A549 (cell line): Measurements from ENCODE around the gene PPM1M. TPM values are rescaled to one million over a fixed set of nuclear protein-coding genes. Genes with fewer than 3 reads are reported as not detected.

Experiments used
- ATAC-seq, 2 experiments: fragments of 200-7000 bp in 1 of 2; fragments of >200 bp in 1 of 2; cut with Nextera tagmentation in 1 of 2; cut with Tn5 transposase in 1 of 2; 3 replicates each; pipeline versions ENCODE4 v1.8.0 to v1.9.1; 2018 to 2020; ENCODE audit warnings: mild to moderate bottlenecking in 1 of 2, moderate library complexity in 1 of 2
- CTCF ChIA-PET: fragments of 300-600 bp; sonication (Branson Sonifier 250); formaldehyde crosslinking; extraction: SDS; loops from one replicate; lab custom pipeline; 2021; ENCODE audit warnings: antibody characterized with exemption, inconsistent platforms; lab: Yijun Ruan, JAX
- POLR2A ChIA-PET: fragments of 350-600 bp; formaldehyde crosslinking; extraction: SDS; loops from one replicate; lab custom pipeline; 2021; ENCODE audit warnings: antibody characterized with exemption, inconsistent platforms; lab: Yijun Ruan, JAX
- DNase-seq, 2 experiments: peaks; one replicate each; pipeline versions ENCODE4 v3.0.0 to v3.0.0-alpha.2; 2011 to 2016; ENCODE audit warnings: low read depth in 1 of 2, low spot score in 1 of 2
- FAIRE-seq: peaks from 2 replicates; lab custom pipeline; 2011; peaks lifted over from hg19 to GRCh38; lab: Jason Lieb, UNC
- H3K27ac ChIP-seq, 2 experiments: fragments of >200 bp; sonication (Bioruptor Twin); formaldehyde crosslinking; 3 replicates each; pipeline ENCODE4 v1.5.1; 2016 to 2017
- H3K4me1 ChIP-seq: fragments of >200 bp; sonication (Bioruptor Twin); formaldehyde crosslinking; 3 replicates; pipeline ENCODE4 v1.6.1; 2016
- H3K4me2 ChIP-seq: fragments of >200 bp; sonication (Bioruptor Twin); formaldehyde crosslinking; 3 replicates; pipeline ENCODE4 v1.6.1; 2016
- H3K4me3 ChIP-seq: fragments of >200 bp; sonication (Bioruptor Twin); formaldehyde crosslinking; 3 replicates; pipeline ENCODE4 v1.5.1; 2016
- H3K9me3 ChIP-seq: fragments of >200 bp; sonication (Bioruptor Twin); formaldehyde crosslinking; 3 replicates; pipeline ENCODE4 v1.6.1; 2016
- CHD2 ChIP-seq: fragments of 150-350 bp; IDR thresholded peaks from 2 replicates; pipeline ENCODE4 v1.6.1; 2014; ENCODE audit warnings: low read length; ENCODE audit not compliant: partially characterized antibody
- CHD4 ChIP-seq: fragments of 200-600 bp; sonication (generic); IDR thresholded peaks from 2 replicates; pipeline ENCODE4 v1.6.1; 2016; ENCODE audit warnings: antibody characterized with exemption, mild to moderate bottlenecking, borderline replicate concordance
- ESRRA ChIP-seq: fragments of 150-350 bp; IDR thresholded peaks from 2 replicates; pipeline ENCODE4 v1.6.1; 2014; ENCODE audit warnings: mild to moderate bottlenecking, low read length, borderline replicate concordance
- MYC ChIP-seq: IDR thresholded peaks from 2 replicates; pipeline ENCODE4 v1.6.1; 2012; ENCODE audit warnings: mild to moderate bottlenecking, inconsistent platforms, low read length, improper control_type of control experiment, borderline replicate concordance
- NR3C1 ChIP-seq: fragments of >200 bp; sonication (Bioruptor Twin); formaldehyde crosslinking; IDR thresholded peaks from 3 replicates; pipeline ENCODE4 v1.6.1; 2017
- PHF8 ChIP-seq: fragments of 200-600 bp; sonication (generic); IDR thresholded peaks from 2 replicates; pipeline ENCODE4 v1.6.1; 2016; ENCODE audit warnings: low read depth, mild to moderate bottlenecking, antibody characterized with exemption, moderate library complexity, borderline replicate concordance
- POLR2A ChIP-seq: IDR thresholded peaks from 2 replicates; pipeline ENCODE4 v1.6.1; 2012; ENCODE audit warnings: mild to moderate bottlenecking, low read length
- RARB ChIP-seq: fragments of 250-450 bp; sonication (Bioruptor Pico); IDR thresholded peaks from 2 replicates; pipeline ENCODE4 v1.8.0; 2021; ENCODE audit warnings: mild to moderate bottlenecking, moderate library complexity
- RCOR1 ChIP-seq: fragments of 150-350 bp; IDR thresholded peaks from 2 replicates; pipeline ENCODE4 v1.6.1; 2014; ENCODE audit warnings: antibody characterized with exemption, low read length, low read depth
- RNF2 ChIP-seq: fragments of 200-600 bp; sonication (generic); IDR thresholded peaks from 2 replicates; pipeline ENCODE4 v1.6.1; 2016; ENCODE audit warnings: low read depth, mild to moderate bottlenecking, antibody characterized with exemption, moderate library complexity, borderline replicate concordance
- TFCP2L1 ChIP-seq: fragments of 250-450 bp; sonication (Bioruptor Pico); IDR thresholded peaks from 2 replicates; pipeline ENCODE4 v1.5.0; 2021; ENCODE audit warnings: mild to moderate bottlenecking
- TP53 ChIP-seq: fragments of 250-450 bp; sonication (Bioruptor Pico); IDR thresholded peaks from 2 replicates; pipeline ENCODE4 v1.5.0; 2021; ENCODE audit warnings: mild to moderate bottlenecking, moderate library complexity
- ZC3H11A ChIP-seq: fragments of 450-650 bp; IDR thresholded peaks from 2 replicates; pipeline ENCODE4 v1.6.1; 2014; ENCODE audit warnings: antibody characterized with exemption, mild to moderate bottlenecking
- ZNF302 ChIP-seq: fragments of 250-450 bp; sonication (Bioruptor Pico); IDR thresholded peaks from 2 replicates; pipeline ENCODE4 v1.9.0; 2021; ENCODE audit warnings: inconsistent platforms, mild to moderate bottlenecking, moderate library complexity
- WGBS: methylation state at CpG from one replicate; pipeline ENCODE4 v1.1.6; 2017; ENCODE audit errors: missing lambda C conversion rate; 5-methylcytosine and 5-hydroxymethylcytosine counted together
- polyA plus RNA-seq, 4 experiments: library from polyadenylated mRNA; depleted of rRNA in 3 of 4; stranded (reverse); fragments of >200 nt; fragmentation: RNase III in 1 of 4; extraction: RNeasy Plus Mini Kit Qiagen cat#74134 plus additional on column Dnase treatment in 1 of 4; gene quantifications; 2 replicates in 3 of 4; 3 replicates in 1 of 4; pipeline ENCODE4 v1.2.3, GENCODE V29; 2011 to 2017
- TF ChIP-seq, protein P1 (sequence below): IDR thresholded peaks from 2 replicates; pipeline ENCODE4 v1.6.1; 2012
- TF ChIP-seq, protein P2 (sequence below): fragments of >200 bp; sonication (Bioruptor Twin); formaldehyde crosslinking; IDR thresholded peaks from 3 replicates; pipeline ENCODE4 v1.5.1; 2016
- TF ChIP-seq, protein P3 (sequence below): fragments of >200 bp; sonication (Bioruptor Twin); formaldehyde crosslinking; IDR thresholded peaks from 3 replicates; pipeline ENCODE4 v1.6.1; 2016
- TF ChIP-seq, protein P4 (sequence below): IDR thresholded peaks from 2 replicates; pipeline ENCODE4 v1.6.1; 2012; ENCODE audit warnings: low read depth, borderline replicate concordance

The PPM1M gene
- polyA plus RNA-seq, 2 of the 4 experiments (the other 2 are of a cell fraction), result 5.9 to 6.3 TPM

DNA sequence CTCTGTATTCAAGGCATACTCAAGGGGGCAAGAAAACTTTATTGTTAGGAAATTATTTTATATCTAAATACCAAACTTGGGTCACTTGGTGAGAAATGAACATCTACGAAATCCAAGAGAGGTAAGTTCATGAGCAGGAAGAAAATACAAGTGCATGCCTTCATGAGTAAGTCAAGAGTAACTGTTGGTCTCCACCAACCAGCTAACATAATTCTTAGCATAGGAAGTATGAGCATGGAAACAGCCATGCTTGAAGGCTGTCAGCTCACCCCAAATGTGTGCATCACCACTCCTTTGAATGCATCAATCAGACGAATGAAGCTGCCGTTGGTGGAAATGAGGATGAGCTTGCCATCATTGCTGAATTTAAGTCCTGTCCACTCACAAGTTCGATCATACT lies 13.9 kb downstream of the PPM1M start (continued):
- TF ChIP-seq, protein P1, sequence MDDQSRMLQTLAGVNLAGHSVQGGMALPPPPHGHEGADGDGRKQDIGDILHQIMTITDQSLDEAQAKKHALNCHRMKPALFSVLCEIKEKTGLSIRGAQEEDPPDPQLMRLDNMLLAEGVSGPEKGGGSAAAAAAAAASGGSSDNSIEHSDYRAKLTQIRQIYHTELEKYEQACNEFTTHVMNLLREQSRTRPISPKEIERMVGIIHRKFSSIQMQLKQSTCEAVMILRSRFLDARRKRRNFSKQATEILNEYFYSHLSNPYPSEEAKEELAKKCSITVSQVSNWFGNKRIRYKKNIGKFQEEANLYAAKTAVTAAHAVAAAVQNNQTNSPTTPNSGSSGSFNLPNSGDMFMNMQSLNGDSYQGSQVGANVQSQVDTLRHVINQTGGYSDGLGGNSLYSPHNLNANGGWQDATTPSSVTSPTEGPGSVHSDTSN, result no peak
- TF ChIP-seq, protein P2, sequence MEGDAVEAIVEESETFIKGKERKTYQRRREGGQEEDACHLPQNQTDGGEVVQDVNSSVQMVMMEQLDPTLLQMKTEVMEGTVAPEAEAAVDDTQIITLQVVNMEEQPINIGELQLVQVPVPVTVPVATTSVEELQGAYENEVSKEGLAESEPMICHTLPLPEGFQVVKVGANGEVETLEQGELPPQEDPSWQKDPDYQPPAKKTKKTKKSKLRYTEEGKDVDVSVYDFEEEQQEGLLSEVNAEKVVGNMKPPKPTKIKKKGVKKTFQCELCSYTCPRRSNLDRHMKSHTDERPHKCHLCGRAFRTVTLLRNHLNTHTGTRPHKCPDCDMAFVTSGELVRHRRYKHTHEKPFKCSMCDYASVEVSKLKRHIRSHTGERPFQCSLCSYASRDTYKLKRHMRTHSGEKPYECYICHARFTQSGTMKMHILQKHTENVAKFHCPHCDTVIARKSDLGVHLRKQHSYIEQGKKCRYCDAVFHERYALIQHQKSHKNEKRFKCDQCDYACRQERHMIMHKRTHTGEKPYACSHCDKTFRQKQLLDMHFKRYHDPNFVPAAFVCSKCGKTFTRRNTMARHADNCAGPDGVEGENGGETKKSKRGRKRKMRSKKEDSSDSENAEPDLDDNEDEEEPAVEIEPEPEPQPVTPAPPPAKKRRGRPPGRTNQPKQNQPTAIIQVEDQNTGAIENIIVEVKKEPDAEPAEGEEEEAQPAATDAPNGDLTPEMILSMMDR, result no peak
- TF ChIP-seq NR3C1, result no peak
- TF ChIP-seq RNF2, result no peak
- no peak for TF ChIP-seq CHD2
- TF ChIP-seq ZC3H11A, result no peak
- no peak for TF ChIP-seq RARB (CRISPR knock-in tag)

DNA sequence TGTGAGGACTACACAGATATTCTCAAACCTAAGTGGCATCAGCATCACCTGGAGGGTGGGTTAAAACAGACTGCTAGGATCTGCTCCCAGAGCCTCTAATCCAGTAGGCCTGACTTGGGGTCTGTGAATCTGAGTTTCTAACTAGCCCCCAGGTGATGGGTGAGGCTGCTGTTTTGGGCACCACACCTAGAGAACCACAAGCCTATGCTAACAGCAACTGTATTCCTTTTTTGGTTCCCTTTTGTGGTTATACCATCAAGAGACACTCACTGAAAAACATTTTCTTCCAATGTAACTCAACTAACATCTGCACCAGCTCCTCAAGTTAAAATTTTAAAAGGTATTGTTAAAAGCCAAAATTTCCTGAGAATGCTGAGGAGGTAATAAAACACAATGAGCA lies 16.9 kb downstream of the PPM1M start:
- no peak for DNase-seq
- no peak for TF ChIP-seq CHD4
- H3K4me1 ChIP-seq, result no peaks in the 10 kb centered on the region
- H3K4me2 ChIP-seq, result no peak overlapping the region
- H3K4me3 ChIP-seq, result no peak overlapping the region
- H3K27ac ChIP-seq, result no peak overlapping the region
- no peak for ATAC-seq
- no peaks in the 10 kb centered on the region for H3K9me3 ChIP-seq
- CTCF ChIA-PET, result interaction anchor here (1.3 kb wide), 1 partner anchor 15 kb away, joined by 3 read pairs; no protein-coding TSS in a partner anchor
- POLR2A ChIA-PET, result no interaction called here
- FAIRE-seq, result no peak

DNA sequence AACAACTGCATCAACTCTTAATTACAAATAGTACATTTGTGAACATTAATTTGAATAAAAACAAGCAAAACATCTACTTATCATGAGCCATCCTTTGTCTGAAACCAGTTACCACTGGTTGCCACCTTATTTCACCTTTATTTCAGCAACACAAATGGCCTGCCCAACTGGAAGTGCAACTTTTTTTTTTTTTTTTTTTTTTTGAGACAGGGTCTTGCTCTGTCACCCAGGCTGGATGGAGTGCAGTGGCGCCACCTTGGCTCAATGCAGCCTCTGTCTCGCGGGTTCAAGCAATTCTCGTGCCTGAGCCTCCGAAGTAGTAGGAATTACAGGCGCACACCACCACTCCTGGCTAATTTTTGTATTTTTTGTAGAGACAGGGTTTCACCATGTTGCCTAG lies 19.8 kb downstream of the PPM1M start:
- TF ChIP-seq PHF8, result no peak
- TF ChIP-seq TP53 (CRISPR knock-in tag), result no peak
- no peak for TF ChIP-seq ESRRA
- no peak for TF ChIP-seq MYC
- TF ChIP-seq, protein P3, sequence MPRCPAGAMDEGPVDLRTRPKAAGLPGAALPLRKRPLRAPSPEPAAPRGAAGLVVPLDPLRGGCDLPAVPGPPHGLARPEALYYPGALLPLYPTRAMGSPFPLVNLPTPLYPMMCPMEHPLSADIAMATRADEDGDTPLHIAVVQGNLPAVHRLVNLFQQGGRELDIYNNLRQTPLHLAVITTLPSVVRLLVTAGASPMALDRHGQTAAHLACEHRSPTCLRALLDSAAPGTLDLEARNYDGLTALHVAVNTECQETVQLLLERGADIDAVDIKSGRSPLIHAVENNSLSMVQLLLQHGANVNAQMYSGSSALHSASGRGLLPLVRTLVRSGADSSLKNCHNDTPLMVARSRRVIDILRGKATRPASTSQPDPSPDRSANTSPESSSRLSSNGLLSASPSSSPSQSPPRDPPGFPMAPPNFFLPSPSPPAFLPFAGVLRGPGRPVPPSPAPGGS, result no peak
- TF ChIP-seq, protein P4, sequence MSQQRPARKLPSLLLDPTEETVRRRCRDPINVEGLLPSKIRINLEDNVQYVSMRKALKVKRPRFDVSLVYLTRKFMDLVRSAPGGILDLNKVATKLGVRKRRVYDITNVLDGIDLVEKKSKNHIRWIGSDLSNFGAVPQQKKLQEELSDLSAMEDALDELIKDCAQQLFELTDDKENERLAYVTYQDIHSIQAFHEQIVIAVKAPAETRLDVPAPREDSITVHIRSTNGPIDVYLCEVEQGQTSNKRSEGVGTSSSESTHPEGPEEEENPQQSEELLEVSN, result no peak
- ChIA-PET POLR2A (no interaction called here), CTCF (interaction anchor here (1.2 kb wide), 1 partner anchor 12 kb away, joined by 3 read pairs; no protein-coding TSS in a partner anchor)
- Histone ChIP-seq H3K4me3 (no peak overlapping the region), H3K4me2 (no peak overlapping the region), H3K27ac (no peak overlapping the region), H3K9me3 (no peaks in the 10 kb centered on the region), H3K4me1 (no peaks in the 10 kb centered on the region)
- no peak for ATAC-seq
- DNase-seq, result no peak
- no peak for FAIRE-seq
- 99% methylated on average over 6 of the region's 6 CpGs for WGBS

DNA sequence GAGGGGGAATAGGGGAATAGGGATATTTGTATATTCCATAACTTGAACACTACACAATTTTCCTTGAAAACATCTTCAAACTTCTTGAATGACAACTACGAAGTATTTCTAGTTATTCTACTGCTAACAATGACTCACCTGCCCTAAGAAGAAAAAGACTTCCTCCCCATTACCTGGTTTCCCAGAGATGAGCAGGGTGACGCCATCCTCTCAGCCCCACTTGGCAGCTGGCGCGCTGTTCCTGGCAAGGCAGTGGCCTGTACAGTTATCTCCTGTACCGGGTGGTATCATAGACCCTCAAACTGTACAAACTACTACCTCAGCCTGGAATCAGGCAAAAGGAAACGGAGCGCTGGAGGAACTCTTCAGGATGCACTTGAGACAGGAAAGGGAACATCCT lies 22.5 kb downstream of the PPM1M start:
- no peak overlapping the region for H3K27ac ChIP-seq
- TF ChIP-seq ZNF302 (CRISPR knock-in tag) (no peak), RCOR1 (no peak), TFCP2L1 (CRISPR knock-in tag) (no peak), POLR2A (no peak)
- CTCF ChIA-PET, result interaction anchor here (1.0 to 1.1 kb wide), 2 partner anchors 20 to 34 kb away, joined by 3 read pairs; no protein-coding TSS in a partner anchor
- POLR2A ChIA-PET, result no interaction called here
- no peaks in the 10 kb centered on the region for H3K9me3 ChIP-seq
- 91% methylated on average over 7 of the region's 7 CpGs for WGBS
- H3K4me2 ChIP-seq, result no peak overlapping the region
- H3K4me3 ChIP-seq, result no peak overlapping the region
- ATAC-seq (no peak), DNase-seq (no peak), FAIRE-seq (no peak)
- 0 out of 3 replicates have a peak, but pooled peaks cover 5% of the 10 kb centered on the region for H3K4me1 ChIP-seq
